ENCODE measurements around the gene MRPS12.
A peak's percentile ranks its signal among the peaks of the same experiment; 100 is the strongest.
"Not testable (repeated sequence)": the region's sequence is repeated elsewhere in the genome, so short reads cannot be mapped to it uniquely, and the experiment has no call there.

MRPS12 gene

GRCh38 chr19:38939957-38940356, 9.2 kb downstream of the MRPS12 start:
- DNase-seq (ENCODE audit: low read depth) = no peak

GRCh38 chr19:38941466-38941865, 10.7 kb downstream of the MRPS12 start:
- DNase-seq (ENCODE audit: low read depth) = not testable (repeated sequence)

GRCh38 chr19:38941979-38942378, 11.2 kb downstream of the MRPS12 start:
- DNase-seq (ENCODE audit: low read depth) = no peak

- DNase-seq (ENCODE audit: low read depth) = no peak
These were observed 11.9 kb downstream of the MRPS12 start for GRCh38 chr19:38942471-38943181.

GRCh38 chr19:38944981-38945506, 14.3 kb downstream of the MRPS12 start:
- DNase-seq (ENCODE audit: low read depth) = no peak

GRCh38 chr19:38945562-38946228, 15.0 kb downstream of the MRPS12 start:
- no peak for DNase-seq (ENCODE audit: low read depth)

GRCh38 chr19:38946229-38947010, 15.7 kb downstream of the MRPS12 start:
- DNase-seq (ENCODE audit: low read depth) = no peak

GRCh38 chr19:38949580-38950367, 19.0 kb downstream of the MRPS12 start:
- peak; percentile 61 for DNase-seq (ENCODE audit: low read depth)

GRCh38 chr19:38951187-38951586, 20.4 kb downstream of the MRPS12 start:
- no peak for DNase-seq (ENCODE audit: low read depth)

- no peak for DNase-seq (ENCODE audit: low read depth)
These were observed 21.8 kb downstream of the MRPS12 start for GRCh38 chr19:38952395-38953165.

GRCh38 chr19:38953677-38954076, 22.9 kb downstream of the MRPS12 start:
- DNase-seq (ENCODE audit: low read depth) = no peak

GRCh38 chr19:38956264-38956663, 25.5 kb downstream of the MRPS12 start:
- DNase-seq (ENCODE audit: low read depth) = no peak

- no peak for DNase-seq (ENCODE audit: low read depth)
These were observed 27.6 kb downstream of the MRPS12 start for GRCh38 chr19:38958301-38958700.

GRCh38 chr19:38959618-38960017, 28.9 kb downstream of the MRPS12 start:
- no peak for DNase-seq (ENCODE audit: low read depth)

GRCh38 chr19:38964738-38965137, 34.0 kb downstream of the MRPS12 start:
- DNase-seq (ENCODE audit: low read depth) = no peak

- not testable (repeated sequence) for DNase-seq (ENCODE audit: low read depth)
These were observed 35.4 kb downstream of the MRPS12 start for GRCh38 chr19:38966149-38966548.

GRCh38 chr19:38970664-38971532, 40.2 kb downstream of the MRPS12 start:
- no peak for DNase-seq (ENCODE audit: low read depth)

- DNase-seq (ENCODE audit: low read depth) = no peak
These were observed 40.9 kb downstream of the MRPS12 start for GRCh38 chr19:38971672-38972071.

- DNase-seq (ENCODE audit: low read depth) = no peak
These were observed 44.0 kb downstream of the MRPS12 start for GRCh38 chr19:38974624-38975213.
